Measurements from ENCODE around the gene XKRX. TPM values are rescaled to one million over a fixed set of nuclear protein-coding genes. Genes with fewer than 3 reads are reported as not detected.

XKRX gene
- not detected in 2 replicates for polyA plus RNA-seq (2012; rRNA removed)
- polyA plus RNA-seq (2012; cell fraction: cytosol; rRNA removed) = not detected in 2 replicates
- polyA plus RNA-seq (2012; cell fraction: nucleus; rRNA removed) = 0.02 and 0.05 TPM in 2 replicates

DNA sequence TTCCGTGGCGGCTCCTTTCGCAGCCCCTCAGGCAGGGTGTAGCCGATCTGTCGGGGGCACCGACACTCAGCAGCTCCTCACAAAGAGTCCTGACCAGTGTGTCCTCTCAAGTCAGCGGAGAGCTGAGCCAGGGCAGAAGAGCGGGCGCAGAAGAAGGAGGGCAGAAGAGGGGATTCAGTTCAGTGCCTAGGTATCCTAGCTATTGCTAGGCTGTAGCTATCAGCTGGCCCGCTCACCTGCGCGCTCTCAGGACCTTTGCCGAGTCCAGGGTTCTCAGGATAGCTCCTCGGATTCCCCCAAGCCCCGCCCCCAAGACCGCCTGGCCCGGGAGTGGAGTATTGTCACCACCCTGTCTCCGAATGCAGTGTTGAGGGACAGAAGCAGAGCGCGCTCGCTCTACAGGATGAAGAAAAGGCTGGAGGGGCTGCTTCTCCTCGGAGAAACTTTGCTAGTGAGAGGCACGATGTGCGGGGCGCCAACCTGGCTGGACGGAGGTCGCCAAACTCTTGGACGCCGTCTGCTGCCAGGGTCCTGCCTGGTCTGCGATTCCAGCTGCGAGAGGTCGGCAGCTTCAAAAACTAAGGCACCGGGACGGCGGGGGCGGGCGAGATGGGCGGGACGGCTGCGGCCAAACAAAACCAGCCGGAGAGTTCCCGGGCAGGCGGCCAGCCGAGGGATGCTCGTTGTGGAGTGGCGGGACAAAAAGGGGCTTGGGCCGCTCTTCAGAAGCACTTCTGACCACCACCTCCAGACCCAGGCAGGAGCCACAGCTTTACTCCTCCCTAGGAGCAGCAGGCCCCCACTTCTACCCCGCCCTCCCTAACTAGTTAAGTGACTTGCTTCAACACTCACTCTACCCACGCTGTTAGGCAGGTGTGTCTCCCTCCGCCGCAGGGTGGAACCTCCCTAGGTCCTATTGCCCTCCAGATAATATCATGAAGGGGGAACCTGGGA is at the start of gene XKRX:
TSS of gene XKRX (minus strand) at position 258 of the 954 bp plus-strand sequence. CDS start 613 bp downstream, outside the sequence.
- peak; percentile 53 for DNase-seq
- H3K79me2 ChIP-seq (ENCODE audit: insufficient read depth) = no peaks in the 10 kb centered on the region
- H2AFZ ChIP-seq (ENCODE audit: low read depth) = no peak within 1 kb of the TSS
- H3K9me3 ChIP-seq = no peaks in the 10 kb centered on the region
- H3K4me1 ChIP-seq (ENCODE audit: control insufficient read depth in 1 of 2, insufficient read depth in 2 of 2, low read depth in 1 of 2, low read length in 1 of 2) = peaks cover 0 to 2% of the 10 kb centered on the region in 2 experiments; a peak in 1 of 4 replicates
- H3K9me2 ChIP-seq = no peaks in the 10 kb centered on the region
- H3K36me3 ChIP-seq (replicated peaks in 1 of 2; ENCODE audit: control insufficient read depth in 1 of 2, insufficient read depth in 2 of 2, low read length in 1 of 2) = no peaks in the 10 kb centered on the region
- no peaks in the 10 kb centered on the region for H4K20me1 ChIP-seq (ENCODE audit: insufficient read depth)
- H3K4me2 ChIP-seq = peak within 1 kb of the TSS; percentile 66
- H3K27me3 ChIP-seq (ENCODE audit: insufficient read depth) = no peaks in the 10 kb centered on the region
- no peak within 1 kb of the TSS for H3K9ac ChIP-seq
- 6% methylated on average over 36 of the region's 51 CpGs for WGBS (ENCODE audit: low lambda C conversion rate)
- CTCF ChIA-PET = no interaction called here
- H3F3A ChIP-seq (replicated peaks; ENCODE audit: insufficient read depth) = no peaks in the 10 kb centered on the region
- TF ChIP-seq SMC3 (IDR thresholded peaks at IDR 0.05; ENCODE audit: low read depth, low read length) (no peak), SIN3A (IDR thresholded peaks at IDR 0.05; ENCODE audit: borderline replicate concordance, low read depth, low read length) (no peak), FOXM1 (IDR thresholded peaks at IDR 0.05; ENCODE audit: low read depth) (no peak), EZH2phosphoT487 (IDR thresholded peaks at IDR 0.05; ENCODE audit: borderline replicate concordance, low read depth) (no peak), MXI1 (IDR thresholded peaks at IDR 0.05; ENCODE audit: low read depth, low read length) (no peak)
- TF ChIP-seq, protein P1, sequence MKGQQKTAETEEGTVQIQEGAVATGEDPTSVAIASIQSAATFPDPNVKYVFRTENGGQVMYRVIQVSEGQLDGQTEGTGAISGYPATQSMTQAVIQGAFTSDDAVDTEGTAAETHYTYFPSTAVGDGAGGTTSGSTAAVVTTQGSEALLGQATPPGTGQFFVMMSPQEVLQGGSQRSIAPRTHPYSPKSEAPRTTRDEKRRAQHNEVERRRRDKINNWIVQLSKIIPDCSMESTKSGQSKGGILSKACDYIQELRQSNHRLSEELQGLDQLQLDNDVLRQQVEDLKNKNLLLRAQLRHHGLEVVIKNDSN (IDR thresholded peaks at IDR 0.05; ENCODE audit: borderline replicate concordance, low read depth) = no peak
- TF ChIP-seq, protein P2, sequence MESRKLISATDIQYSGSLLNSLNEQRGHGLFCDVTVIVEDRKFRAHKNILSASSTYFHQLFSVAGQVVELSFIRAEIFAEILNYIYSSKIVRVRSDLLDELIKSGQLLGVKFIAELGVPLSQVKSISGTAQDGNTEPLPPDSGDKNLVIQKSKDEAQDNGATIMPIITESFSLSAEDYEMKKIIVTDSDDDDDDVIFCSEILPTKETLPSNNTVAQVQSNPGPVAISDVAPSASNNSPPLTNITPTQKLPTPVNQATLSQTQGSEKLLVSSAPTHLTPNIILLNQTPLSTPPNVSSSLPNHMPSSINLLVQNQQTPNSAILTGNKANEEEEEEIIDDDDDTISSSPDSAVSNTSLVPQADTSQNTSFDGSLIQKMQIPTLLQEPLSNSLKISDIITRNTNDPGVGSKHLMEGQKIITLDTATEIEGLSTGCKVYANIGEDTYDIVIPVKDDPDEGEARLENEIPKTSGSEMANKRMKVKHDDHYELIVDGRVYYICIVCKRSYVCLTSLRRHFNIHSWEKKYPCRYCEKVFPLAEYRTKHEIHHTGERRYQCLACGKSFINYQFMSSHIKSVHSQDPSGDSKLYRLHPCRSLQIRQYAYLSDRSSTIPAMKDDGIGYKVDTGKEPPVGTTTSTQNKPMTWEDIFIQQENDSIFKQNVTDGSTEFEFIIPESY (IDR thresholded peaks at IDR 0.05; ENCODE audit: borderline replicate concordance, low read depth) = no peak
- TF ChIP-seq, protein P3, sequence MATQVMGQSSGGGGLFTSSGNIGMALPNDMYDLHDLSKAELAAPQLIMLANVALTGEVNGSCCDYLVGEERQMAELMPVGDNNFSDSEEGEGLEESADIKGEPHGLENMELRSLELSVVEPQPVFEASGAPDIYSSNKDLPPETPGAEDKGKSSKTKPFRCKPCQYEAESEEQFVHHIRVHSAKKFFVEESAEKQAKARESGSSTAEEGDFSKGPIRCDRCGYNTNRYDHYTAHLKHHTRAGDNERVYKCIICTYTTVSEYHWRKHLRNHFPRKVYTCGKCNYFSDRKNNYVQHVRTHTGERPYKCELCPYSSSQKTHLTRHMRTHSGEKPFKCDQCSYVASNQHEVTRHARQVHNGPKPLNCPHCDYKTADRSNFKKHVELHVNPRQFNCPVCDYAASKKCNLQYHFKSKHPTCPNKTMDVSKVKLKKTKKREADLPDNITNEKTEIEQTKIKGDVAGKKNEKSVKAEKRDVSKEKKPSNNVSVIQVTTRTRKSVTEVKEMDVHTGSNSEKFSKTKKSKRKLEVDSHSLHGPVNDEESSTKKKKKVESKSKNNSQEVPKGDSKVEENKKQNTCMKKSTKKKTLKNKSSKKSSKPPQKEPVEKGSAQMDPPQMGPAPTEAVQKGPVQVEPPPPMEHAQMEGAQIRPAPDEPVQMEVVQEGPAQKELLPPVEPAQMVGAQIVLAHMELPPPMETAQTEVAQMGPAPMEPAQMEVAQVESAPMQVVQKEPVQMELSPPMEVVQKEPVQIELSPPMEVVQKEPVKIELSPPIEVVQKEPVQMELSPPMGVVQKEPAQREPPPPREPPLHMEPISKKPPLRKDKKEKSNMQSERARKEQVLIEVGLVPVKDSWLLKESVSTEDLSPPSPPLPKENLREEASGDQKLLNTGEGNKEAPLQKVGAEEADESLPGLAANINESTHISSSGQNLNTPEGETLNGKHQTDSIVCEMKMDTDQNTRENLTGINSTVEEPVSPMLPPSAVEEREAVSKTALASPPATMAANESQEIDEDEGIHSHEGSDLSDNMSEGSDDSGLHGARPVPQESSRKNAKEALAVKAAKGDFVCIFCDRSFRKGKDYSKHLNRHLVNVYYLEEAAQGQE (IDR thresholded peaks at IDR 0.05; ENCODE audit: low read depth, low read length) = no peak
- H3K4me3 ChIP-seq (ENCODE audit: low read depth in 2 of 2, low read length in 1 of 2) = peak within 1 kb of the TSS in 1 of 2 experiments; percentile 38; a peak in 2 of 4 replicates
- H3K27ac ChIP-seq (ENCODE audit: low read depth in 2 of 2, low read length in 1 of 2) = no peak within 1 kb of the TSS
- POLR2A ChIA-PET = no interaction called here
